Activated effector memory CD4-positive, alpha-beta T cell treated with Interleukin-2 at 50 U/mL for 16 hours (primary cell): ENCODE results near the gene OAS1.
A peak's percentile ranks its signal among the peaks of the same experiment; 100 is the strongest.

Experiments used
- DNase-seq: peaks from one replicate; pipeline ENCODE4 v3.0.0-alpha.2; 2020

The OAS1 gene

DNA sequence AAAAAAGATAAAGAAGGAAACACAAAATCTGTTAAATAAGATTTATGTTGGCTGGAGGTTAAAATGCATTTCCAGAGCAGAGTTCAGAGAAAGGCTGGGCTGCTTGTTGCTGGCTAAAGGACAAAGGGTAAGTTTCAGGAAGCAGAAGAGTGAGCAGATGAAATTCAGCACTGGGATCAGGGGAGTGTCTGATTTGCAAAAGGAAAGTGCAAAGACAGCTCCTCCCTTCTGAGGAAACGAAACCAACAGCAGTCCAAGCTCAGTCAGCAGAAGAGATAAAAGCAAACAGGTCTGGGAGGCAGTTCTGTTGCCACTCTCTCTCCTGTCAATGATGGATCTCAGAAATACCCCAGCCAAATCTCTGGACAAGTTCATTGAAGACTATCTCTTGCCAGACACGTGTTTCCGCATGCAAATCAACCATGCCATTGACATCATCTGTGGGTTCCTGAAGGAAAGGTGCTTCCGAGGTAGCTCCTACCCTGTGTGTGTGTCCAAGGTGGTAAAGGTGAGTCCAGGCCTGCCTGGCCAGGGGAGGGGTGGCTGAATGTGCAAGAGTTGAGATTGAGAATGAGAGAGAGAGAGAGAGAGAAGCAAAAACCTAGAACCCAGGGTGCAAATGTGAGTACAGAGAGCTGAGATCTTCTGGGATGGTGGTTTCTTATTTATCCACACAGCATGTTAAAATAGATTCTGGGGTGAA, at the start of gene OAS1:
Gene OAS1 (plus strand): TSS at position 251 of the 703 bp plus-strand sequence. CDS start 78 bp downstream, at position 329.
- peak; percentile 10 for DNase-seq

DNA sequence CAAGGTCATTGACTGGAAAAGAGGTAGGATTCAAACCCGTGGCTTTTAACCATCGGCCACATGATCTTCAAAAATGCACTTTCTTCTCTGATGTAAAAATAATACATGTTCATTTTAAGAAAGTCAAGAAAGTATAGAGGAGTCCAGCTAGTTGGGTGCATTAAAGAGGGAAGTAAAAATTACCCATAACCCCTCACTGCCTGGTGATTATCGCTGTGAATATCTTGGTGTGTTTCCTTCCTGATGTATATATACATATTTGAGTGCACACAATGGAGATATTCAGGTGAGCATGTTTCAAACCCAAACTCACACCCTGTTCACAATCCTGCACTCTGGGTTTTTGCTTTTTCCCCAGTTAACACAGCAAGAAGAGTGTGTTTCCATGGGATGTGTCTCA, 47.5 kb upstream of the OAS1 start:
- no peak for DNase-seq

DNA sequence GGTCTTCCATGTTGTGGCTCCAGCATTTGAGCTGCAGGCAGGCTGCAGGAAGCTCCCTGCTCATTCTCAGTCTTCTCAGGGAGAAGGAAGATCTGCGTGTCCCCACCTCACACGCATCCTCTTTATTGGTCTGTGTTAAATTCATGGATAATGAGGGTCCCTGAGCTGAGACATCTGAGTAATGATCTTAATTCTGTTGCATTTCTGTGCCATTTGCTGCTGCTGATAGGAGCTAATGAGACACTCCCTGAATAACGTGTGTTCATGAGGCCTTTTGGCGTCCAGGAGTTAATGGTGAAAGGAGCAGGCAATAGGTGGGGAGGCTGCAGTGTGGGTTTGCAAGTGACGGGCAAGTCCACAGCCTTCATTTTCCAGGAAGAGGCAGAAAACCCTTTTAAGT, 46.6 kb upstream of the OAS1 start:
- DNase-seq, result no peak

DNA sequence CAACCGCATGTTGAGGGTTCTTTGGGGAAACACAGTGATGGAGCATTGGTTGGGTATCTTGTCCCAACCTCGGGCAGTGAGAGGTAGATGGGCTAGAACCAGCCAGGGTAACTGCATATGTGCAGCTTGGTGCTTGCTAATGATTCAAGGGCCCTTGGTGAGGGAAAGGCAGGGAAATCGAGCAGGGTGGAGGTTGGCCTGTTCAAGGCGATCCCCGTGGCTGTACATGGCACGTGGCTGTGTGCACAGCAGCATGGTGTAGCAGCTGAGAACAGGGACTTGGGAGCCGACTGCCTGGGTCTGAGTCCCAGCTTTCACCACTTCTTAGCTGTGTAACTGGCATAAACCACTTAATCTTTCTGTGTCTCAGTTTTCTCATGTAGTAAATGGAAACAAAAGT, 45.5 kb upstream of the OAS1 start:
- DNase-seq, result no peak

DNA sequence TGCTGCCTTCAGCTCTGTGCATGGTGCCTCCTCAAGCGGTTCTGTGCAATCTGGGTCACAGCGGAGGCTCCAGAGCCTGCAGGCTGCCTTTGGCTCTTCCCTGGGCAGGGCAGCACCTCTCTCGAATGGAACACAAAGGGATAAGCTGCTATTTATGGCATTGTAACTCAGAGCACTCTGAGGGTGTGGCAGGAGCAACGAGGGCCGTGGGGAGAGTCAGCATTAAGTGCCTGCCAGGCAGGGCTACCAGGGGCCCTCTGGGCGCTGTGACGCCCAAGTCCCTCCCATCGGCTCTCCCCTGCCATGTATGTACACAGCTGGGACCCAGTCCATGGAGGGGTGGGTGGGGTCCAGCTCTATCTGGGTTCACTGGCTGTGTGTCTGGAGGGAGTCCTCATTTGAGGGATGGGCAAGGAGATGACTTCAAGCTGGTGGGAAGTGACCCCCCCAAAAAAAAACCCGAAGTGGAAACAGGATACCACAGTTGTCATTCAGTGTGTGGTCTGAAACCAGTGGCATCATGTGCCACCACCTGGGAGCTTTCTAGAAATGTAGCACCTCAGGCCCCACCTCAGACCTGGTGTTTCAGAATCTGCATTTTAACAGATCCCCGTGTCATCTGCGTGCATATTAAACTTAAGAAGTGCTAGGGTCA, 44.0 kb upstream of the OAS1 start:
- no peak for DNase-seq

DNA sequence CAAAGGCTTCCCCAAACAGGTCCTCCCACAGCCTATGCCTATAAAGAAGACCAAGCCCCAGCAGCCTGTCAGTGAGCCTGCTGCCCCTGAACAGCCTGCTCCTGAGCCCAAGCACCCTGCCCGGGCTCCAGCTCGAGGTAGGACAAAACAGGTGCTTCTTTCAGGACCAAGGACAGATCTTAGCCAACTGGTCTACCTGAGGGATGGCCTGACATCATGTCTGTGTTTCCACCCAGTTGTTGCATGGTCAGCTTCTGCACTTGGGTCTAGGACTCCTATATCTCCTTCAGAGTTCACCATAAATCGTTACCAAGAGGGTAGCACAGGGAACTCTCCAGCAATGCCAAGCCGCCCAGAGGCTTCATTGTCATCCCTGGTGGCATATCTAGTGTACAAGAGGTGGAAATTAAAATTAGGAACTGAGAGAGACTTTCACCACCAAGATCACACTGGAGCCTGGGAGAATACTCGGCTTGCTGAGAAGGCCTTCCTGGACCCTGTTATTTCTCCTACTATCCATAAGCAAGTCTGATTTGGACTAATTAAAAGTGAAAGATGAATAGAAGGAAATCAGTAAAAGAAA, 38.2 kb upstream of the OAS1 start:
- DNase-seq, result no peak

DNA sequence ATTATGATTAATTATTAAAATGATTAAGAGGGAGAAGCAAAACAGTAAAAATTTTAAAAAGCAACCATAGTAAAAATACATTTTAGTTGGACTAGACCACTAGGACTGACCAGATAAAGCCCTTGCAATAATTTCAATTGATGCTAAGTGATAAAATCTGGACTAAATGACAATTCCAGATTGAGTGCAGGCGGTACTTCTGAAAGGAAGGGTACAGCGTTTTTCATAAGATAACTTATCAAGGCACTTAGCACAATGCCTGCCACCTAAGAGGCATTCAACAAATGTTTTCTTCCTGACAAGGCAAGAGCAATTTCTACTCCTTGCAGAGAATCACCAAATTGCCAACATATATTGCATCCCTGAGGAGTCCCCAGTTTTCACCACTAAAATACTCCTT, 37.7 kb upstream of the OAS1 start:
- DNase-seq, result no peak

DNA sequence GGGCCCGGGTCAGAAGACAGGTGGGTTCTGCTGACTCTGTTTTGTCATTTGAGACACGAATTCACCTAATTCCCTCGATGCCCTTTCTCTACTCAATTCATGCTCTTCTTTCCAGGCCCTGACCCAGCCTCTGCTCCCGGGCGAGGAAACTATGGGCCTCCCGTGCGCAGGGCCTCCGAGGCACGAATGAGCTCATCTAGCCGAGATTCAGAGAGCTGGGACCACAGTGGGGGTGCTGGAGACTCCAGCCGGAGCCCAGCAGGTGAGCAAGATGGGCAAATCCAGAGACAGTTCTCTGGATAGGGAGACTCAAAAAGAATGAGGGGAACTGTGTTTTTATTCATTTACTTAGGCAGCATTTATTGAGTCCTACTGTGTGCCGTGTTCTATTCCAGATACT, 37.0 kb upstream of the OAS1 start:
- DNase-seq, result no peak

DNA sequence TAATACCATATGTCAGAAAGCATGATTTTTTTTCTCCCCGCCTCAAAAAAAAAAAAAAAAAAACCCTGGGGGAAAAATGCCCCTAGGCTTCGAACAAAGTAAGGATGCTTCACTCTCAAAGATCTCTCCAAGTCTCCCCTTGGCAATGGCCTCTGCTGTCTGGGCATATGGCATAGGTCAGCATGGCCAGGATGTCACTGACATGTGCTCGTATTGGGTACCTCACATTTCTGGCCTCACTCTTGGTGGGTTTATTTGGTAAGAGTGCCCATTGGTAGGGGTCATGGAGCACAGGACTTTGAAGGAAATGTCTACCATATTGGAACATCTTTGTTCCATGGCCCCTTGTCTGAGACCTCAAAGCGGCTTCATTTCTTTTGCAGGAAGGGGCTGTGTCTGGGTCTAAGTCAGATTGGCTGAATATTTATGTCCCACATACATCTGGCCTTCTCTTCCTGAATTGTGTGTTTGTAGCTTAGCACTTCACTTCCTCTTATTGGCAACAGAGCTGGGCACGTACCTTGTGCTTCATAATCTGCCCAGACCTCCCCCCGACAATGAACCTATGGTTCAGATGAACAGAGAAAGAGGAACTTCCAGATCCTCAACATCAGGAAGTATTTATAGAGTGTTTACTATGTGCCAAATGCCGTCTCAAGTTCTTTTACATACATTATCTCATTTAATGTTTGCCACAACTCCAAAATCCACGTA, 36.3 kb upstream of the OAS1 start:
- DNase-seq, result no peak

DNA sequence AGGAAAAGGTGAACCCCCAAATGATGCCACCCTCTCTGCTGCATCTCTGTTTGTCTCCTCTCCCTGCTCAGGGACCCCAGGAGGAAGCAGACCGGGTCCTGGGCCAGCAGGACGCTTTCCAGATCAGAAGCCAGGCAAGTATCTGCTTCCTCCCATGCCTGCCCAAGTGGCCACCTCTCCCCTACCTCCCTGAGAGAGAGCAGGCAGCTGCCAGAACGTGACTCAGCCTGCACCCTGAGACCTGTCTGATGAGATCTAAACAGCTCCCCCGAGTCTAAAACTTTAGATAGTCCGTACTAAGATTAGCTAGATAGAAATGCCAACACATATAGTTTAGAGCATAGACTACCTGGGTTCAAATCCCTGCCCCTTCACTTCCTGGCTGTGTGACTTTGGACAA, 31.2 kb upstream of the OAS1 start:
- DNase-seq, result no peak

DNA sequence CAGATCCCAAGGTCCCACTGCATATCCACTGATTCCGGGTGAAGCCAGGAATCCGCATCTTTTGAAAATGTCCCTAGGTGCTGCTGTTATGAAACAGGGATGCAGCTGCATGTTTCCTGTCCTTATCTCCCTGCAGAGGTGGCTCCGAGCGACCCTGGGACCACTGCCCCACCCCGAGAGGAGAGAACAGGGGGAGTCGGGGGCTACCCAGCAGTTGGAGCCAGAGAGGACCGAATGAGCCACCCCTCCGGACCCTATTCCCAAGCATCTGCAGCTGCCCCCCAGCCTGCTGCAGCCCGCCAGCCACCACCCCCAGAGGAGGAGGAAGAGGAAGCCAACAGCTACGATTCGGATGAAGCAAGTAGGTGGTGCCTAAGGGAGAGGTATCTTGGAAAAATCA, 30.3 kb upstream of the OAS1 start:
- no peak for DNase-seq

DNA sequence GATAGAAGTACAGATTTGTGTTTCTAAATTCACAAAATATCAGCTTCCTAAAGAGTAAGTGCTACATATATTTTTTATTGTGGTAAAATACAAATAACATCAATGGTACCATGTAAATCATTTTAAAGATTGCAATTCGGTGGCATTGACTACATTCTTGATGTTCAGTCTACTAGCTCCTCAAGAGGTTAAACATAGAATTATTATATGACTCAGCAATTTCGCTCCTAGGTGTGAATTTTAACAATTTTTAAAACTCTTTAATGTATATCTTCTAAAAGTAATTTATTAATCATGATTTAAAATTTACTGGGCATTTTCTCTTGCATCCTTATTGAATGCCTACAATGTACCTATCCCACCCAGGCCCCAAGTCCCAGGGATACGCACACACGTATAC, 29.8 kb upstream of the OAS1 start:
- no peak for DNase-seq

DNA sequence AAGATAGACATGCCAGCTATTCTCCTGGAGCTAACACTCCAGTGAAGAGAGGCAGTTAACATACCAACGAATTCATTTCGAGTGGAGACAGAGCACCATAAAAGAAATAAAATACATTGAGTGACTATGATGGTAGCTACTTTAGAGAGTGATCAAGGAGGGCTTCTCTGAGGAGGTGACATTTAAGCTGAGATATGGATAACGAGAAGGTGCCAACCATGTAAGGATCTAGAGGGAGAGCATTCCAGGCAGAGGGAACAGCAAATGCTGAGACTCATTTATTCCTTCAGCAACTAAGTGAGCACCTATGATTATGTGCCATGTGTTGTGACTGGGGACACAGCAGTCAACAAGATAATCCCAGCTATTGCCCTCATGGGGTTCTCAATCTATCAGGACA, 28.3 kb upstream of the OAS1 start:
- no peak for DNase-seq

DNA sequence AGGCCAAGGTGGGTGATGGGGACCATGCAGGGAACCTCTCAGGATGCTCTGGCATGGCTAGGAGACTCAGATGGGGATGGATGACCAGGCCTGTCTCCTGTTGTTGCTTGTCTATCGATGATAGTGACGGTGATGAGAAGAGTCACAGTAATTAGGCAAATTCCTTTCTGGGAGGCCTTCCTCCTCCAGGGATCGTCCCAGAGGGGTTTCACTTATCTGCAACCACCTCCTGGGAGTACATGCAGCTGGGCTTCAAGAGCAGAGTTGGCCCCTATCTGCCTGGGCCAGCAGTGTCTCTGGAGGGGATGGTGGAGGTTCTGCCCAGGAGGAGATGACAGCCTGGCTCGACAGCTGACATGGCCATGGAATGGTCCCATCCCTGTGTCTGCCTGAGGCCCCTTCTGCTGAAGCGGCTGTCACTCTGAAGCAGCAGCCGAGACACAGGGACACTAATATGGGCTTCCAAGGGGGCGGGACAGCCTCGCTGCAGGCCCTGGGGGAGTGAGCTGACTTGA, 27.5 kb upstream of the OAS1 start:
- no peak for DNase-seq

DNA sequence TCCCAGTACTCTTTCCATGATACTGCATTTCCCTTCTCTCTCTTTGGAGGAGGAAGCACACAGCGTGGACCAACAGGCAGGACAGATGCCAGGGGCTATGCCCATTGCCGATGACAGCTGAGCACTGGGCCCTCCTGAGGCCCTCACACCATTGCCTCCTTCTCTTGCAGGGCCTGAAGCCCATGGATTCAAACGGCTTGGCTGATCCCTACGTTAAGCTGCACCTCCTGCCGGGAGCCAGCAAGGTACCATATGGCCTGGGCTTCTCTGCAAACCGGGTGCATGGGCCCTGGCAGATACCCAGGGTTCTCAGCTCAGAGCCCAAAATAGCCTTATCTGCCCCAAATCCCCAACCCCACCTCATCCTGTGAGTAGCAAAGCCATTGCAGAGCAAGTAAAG, 25.2 kb upstream of the OAS1 start:
- DNase-seq, result no peak

DNA sequence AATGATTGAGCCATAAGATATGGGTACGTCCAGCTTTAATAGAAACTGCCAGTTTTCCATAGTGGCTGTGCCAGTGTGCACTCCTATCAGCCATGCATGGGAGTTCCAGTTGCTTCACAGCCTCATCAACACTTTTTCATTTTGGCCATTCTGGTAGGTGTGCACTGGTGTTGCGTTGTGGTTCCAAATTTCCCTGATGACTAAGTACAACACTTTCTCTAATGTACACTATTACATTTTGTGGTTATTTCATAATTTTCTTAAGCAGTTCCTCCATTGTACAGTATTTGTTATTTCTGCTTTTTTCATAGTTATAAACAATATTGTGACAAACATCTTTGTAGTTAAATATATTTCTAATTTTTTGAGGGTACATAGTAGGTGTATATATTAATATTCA, 21.5 kb upstream of the OAS1 start:
- DNase-seq, result no peak

DNA sequence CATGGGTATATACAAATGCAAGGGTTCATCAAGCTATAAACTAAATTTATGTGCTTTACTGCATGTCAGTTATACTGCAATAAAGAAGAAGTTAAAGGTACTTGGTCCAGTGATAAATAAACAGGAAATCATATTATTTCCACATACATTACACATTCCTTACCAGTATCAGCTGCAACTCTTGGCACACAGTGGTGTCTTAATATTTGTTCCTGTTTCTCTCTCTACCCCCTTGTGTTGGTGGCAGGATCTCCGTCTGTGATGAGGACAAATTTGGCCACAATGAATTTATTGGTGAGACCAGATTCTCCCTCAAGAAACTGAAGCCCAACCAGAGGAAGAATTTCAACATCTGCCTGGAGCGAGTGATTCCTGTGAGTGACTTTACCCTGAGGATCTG, 19.2 kb upstream of the OAS1 start:
- no peak for DNase-seq

DNA sequence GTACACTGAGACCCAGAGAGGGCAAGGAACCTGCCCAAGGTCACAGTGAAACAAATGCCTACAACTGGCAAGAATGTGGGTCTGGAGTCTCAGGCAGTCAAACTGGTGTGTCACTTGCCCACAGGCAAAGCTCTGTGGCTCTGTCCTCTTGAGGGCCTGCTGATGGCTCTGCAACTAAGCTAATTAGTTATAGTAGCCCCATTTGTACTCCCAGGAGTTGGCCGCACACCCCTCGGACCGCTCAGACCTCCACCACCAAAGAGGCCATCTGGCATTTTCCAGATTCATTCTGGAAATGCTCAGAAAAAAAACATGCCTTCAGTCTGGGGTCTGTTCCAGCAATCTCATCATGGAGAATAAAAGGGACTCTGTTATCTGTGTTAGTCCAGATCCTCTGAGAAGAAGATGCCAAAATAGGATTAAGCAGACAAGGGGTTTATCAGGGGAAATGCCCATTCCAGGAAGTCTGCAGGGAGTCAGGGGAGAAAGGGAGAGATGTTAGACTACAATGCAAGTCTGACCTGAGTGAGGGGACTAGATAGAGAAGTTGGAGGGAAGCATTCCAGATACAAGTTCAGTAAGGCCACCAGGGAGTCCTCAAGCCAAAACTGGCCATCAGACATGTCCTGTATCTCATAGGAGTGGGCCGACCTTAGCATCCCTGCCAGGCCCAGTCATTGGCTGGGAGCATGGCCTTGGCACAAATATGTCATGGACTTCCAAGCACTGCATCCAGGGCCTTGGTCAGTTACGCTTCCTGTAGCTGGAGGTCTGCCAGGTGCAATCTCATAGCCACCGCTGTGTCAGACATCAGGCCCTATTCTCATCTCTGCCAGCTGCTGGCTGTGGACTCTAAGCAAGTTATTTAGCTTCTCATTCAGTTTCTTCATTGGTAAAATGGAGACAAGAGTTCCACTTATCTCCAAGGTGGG, 15.4 kb upstream of the OAS1 start:
- no peak for DNase-seq

DNA sequence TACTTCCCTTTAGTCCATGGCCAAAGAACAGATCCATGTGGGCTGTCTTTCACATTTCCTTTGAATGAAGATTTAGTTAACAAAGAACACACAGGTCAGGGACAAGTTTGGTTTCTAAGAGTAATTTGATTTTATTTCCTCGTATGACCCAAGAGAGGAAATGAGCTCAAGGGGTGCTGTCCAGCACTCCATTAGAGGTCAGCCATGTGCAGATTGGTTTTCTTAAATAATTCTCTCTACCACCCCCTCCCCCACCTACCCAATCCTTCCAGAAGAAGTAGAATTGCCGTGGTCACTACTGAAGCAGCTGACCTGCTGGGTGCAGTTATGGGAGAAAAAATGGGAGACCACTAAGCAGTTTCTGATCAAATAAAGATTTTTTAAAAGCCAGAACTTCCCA, 13.9 kb upstream of the OAS1 start:
- DNase-seq, result no peak

DNA sequence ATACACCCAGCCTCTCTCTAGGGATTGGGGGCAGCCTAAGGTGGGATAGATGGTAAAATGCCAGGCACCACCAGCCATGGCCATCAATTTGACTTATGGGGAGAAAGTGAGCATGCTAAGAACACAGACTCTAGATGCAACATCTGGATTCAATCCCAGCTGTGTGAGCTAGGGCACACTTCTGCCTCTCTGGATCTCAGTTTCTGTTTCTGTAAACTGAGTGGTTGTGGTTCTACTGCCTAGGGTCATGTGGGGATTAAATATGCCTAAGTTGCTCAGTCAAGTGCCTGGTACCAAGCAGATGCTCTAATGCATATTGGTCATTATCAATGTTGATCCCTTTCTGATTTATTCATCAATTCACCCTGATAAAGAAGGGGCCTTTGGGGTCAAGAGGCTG, 12.6 kb upstream of the OAS1 start:
- no peak for DNase-seq

DNA sequence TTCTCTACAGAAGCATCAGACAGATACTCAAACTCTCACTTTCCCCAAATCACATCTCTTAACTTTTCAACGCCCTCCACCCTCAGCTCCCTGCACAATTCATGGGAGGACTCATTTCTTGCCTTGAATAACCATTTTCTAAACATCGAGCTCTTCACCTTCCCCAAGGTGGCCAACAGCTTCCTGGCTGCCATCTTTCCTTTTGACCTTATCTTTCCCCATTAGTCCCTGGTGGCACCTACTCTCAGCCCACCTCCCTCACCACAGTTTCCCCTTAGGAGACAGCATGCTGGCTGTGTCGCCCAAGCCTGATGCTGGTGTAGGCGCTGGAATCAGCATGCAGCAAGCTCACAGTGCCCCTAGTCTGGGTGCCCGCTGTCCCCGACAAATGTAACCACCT, 8.4 kb upstream of the OAS1 start:
- no peak for DNase-seq

DNA sequence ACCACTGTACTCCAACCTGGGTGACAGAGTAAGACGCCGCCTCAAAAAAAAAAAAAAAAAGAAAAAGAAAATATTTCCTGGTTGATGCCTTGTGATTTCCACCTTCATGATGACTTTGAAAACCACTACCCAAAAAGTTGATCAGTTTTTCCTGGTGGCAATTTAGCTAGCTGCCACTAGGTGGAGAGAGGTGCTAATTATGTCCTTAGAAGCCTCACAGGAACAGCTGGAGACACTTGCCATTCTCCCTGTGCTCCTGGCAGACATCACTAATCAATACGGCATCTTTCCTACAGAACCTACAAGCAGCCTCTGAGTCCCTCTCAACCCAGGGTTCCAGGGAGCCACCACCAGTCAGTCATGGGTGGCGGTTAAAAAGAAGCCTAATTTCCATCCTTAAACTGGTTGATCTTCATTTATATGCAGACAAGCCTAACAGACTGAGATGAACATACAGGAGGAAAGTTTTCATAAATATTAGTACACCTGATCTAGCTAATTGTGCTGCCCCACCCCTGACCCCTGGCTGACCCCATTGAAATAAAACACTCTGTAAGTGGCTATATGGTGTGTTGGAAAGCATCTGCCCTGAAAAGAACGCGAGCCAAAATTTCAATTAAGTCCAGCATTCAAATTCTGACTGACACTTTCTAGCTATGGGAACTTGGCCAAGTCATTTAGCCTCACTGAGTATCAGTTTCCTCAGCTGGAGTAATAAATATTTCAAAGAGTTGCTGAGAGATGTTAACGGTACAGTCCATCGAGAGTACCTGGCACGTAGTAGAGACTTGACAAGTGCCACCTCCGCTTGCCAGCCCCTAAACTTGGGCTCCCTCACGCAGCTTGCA, 6.2 kb upstream of the OAS1 start:
- no peak for DNase-seq
